GM19240 (cell line): ENCODE results near the gene MYO5A.

Experiments
- DNase-seq: peaks from one replicate; pipeline ENCODE4 v3.0.0; 2011; ENCODE audit warnings: low spot score; ENCODE audit not compliant: insufficient read length

The MYO5A gene

GRCh38 chr15:52362497-52362896 is 166.2 kb downstream of the MYO5A start:
- no peak for DNase-seq

GRCh38 chr15:52361975-52362494 is 166.6 kb downstream of the MYO5A start:
- DNase-seq, result no peak

- no peak for DNase-seq
Observed at GRCh38 chr15:52361494-52361893, 167.2 kb downstream of the MYO5A start.

GRCh38 chr15:52360229-52361203 is 168.2 kb downstream of the MYO5A start:
- DNase-seq, result no peak

- no peak for DNase-seq
Observed at GRCh38 chr15:52359722-52360121, 169.0 kb downstream of the MYO5A start.

GRCh38 chr15:52357949-52358348 is 170.7 kb downstream of the MYO5A start:
- DNase-seq, result no peak

- DNase-seq, result no peak
Observed at GRCh38 chr15:52352086-52352485, 176.6 kb downstream of the MYO5A start.

GRCh38 chr15:52351206-52351908 is 177.3 kb downstream of the MYO5A start:
- no peak for DNase-seq

- DNase-seq, result no peak
Observed at GRCh38 chr15:52350423-52350822, 178.3 kb downstream of the MYO5A start.

GRCh38 chr15:52349052-52349700 is 179.5 kb downstream of the MYO5A start:
- no peak for DNase-seq

- DNase-seq, result no peak
Observed at GRCh38 chr15:52348056-52348745, 180.5 kb downstream of the MYO5A start.

GRCh38 chr15:52344592-52344991 is 184.1 kb downstream of the MYO5A start:
- no peak for DNase-seq

- no peak for DNase-seq
Observed at GRCh38 chr15:52343831-52344230, 184.8 kb downstream of the MYO5A start.

GRCh38 chr15:52340093-52340492 is 188.6 kb downstream of the MYO5A start:
- DNase-seq, result no peak

- no peak for DNase-seq
Observed at GRCh38 chr15:52338891-52339290, 189.8 kb downstream of the MYO5A start.

- DNase-seq, result no peak
Observed at GRCh38 chr15:52338058-52338457, 190.6 kb downstream of the MYO5A start.

- no peak for DNase-seq
Observed at GRCh38 chr15:52337198-52337853, 191.4 kb downstream of the MYO5A start.

GRCh38 chr15:52336529-52336928 is 192.2 kb downstream of the MYO5A start:
- DNase-seq, result no peak

- no peak for DNase-seq
Observed at GRCh38 chr15:52334491-52335160, 194.1 kb downstream of the MYO5A start.
